ENCODE measurements around the gene OR4X2.
"Not testable (repeated sequence)": the region's sequence is repeated elsewhere in the genome, so short reads cannot be mapped to it uniquely, and the experiment has no call there.

The OR4X2 gene

DNA sequence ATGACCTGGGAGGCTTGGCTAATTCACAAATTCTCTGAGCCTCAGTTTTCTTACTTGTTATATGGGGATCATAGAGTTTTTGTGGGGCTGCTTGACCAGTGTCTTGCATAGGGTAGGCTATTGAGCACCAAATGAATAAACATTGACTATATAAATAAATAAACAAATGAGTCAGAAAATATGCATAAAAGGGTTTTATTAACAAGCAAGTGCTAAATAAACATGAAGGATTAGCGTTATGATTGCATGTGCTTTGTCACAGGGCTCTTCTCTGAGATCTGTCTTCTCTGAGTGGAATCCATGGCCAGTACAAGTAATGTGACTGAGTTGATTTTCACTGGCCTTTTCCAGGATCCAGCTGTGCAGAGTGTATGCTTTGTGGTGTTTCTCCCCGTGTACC lies 28.4 kb upstream of the OR4X2 start, which contains the start of gene OR4B1:
OR4B1 (plus strand) TSS at position 301 of the 400 bp plus-strand sequence; CDS start at position 301, 0 bp downstream.
- TF ChIP-seq EZH2 (optimal IDR thresholded peaks at IDR 0.05; ENCODE audit: low read depth, low read length) (no peak), EZH2phosphoT487 (IDR thresholded peaks at IDR 0.05; ENCODE audit: low read length) (no peak)
- TF ChIP-seq, protein P1, sequence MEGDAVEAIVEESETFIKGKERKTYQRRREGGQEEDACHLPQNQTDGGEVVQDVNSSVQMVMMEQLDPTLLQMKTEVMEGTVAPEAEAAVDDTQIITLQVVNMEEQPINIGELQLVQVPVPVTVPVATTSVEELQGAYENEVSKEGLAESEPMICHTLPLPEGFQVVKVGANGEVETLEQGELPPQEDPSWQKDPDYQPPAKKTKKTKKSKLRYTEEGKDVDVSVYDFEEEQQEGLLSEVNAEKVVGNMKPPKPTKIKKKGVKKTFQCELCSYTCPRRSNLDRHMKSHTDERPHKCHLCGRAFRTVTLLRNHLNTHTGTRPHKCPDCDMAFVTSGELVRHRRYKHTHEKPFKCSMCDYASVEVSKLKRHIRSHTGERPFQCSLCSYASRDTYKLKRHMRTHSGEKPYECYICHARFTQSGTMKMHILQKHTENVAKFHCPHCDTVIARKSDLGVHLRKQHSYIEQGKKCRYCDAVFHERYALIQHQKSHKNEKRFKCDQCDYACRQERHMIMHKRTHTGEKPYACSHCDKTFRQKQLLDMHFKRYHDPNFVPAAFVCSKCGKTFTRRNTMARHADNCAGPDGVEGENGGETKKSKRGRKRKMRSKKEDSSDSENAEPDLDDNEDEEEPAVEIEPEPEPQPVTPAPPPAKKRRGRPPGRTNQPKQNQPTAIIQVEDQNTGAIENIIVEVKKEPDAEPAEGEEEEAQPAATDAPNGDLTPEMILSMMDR (IDR thresholded peaks at IDR 0.05; ENCODE audit: low read length): no peak
- H3K9me2 ChIP-seq (replicated peaks; ENCODE audit: insufficient read depth, low read length): no peaks in the 10 kb centered on the region
- no peak within 1 kb of the TSS for H2AFZ ChIP-seq (ENCODE audit: low read length)
- H3K4me3 ChIP-seq (ENCODE audit: low read length): no peak within 1 kb of the TSS
- H3K4me2 ChIP-seq (ENCODE audit: low read depth, low read length): no peak within 1 kb of the TSS
- H3K9ac ChIP-seq (ENCODE audit: low read length): no peak within 1 kb of the TSS
- no peaks in the 10 kb centered on the region for H3K79me2 ChIP-seq (ENCODE audit: low read length)
- no peaks in the 10 kb centered on the region for H3K9me3 ChIP-seq (replicated peaks; ENCODE audit: insufficient read depth, low read length)
- H3K4me1 ChIP-seq (ENCODE audit: low read length): no peaks in the 10 kb centered on the region
- H3K36me3 ChIP-seq (replicated peaks; ENCODE audit: insufficient read depth, low read length): no peaks in the 10 kb centered on the region
- H3K27me3 ChIP-seq (replicated peaks; ENCODE audit: insufficient read depth, low read length): no peaks in the 10 kb centered on the region
- no peak for DNase-seq
- no peak within 1 kb of the TSS for H3K27ac ChIP-seq (ENCODE audit: low read length)
- no peaks in the 10 kb centered on the region for H4K20me1 ChIP-seq (ENCODE audit: insufficient read depth, low read length)
- H3F3A ChIP-seq (ENCODE audit: insufficient read depth, low read length): no peaks in the 10 kb centered on the region

DNA sequence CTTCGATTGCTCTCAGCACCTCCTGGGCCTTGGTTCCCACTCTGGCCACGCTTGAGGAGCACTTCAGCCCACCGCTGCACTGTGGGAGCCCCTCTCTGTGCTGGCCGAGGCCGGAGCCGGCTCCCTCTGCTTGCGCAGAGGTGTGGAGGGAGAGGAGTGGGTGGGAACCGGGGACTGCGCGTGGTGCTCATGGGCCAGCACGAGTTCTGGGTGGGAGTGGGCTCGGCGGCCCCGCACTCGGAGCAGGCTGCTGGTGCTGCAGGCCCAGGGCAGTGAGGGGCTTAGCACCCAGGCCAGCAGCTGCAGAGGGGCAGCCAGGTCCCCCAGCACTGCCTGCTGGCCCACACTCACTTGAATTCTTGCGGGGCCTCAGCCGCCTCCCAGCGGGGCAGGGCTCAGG lies 16.1 kb upstream of the OR4X2 start:
- Histone ChIP-seq H3K9me2 (replicated peaks; ENCODE audit: insufficient read depth, low read length) (no peaks in the 10 kb centered on the region), H3K36me3 (replicated peaks; ENCODE audit: insufficient read depth, low read length) (no peaks in the 10 kb centered on the region), H3K9me3 (replicated peaks; ENCODE audit: insufficient read depth, low read length) (no peaks in the 10 kb centered on the region), H3K27me3 (replicated peaks; ENCODE audit: insufficient read depth, low read length) (no peaks in the 10 kb centered on the region), H3K4me3 (ENCODE audit: low read length) (no peak overlapping the region), H4K20me1 (ENCODE audit: insufficient read depth, low read length) (no peaks in the 10 kb centered on the region), H3K4me1 (ENCODE audit: low read length) (no peaks in the 10 kb centered on the region), H2AFZ (ENCODE audit: low read length) (no peak overlapping the region), H3K9ac (ENCODE audit: low read length) (no peak overlapping the region), H3K27ac (ENCODE audit: low read length) (no peak overlapping the region), H3K79me2 (ENCODE audit: low read length) (no peaks in the 10 kb centered on the region), H3K4me2 (ENCODE audit: low read depth, low read length) (no peak overlapping the region), H3F3A (ENCODE audit: insufficient read depth, low read length) (no peaks in the 10 kb centered on the region)
- no peak for TF ChIP-seq EZH2phosphoT487 (IDR thresholded peaks at IDR 0.05; ENCODE audit: low read length)
- TF ChIP-seq, protein P1 (IDR thresholded peaks at IDR 0.05; ENCODE audit: low read length): no peak
- TF ChIP-seq EZH2 (optimal IDR thresholded peaks at IDR 0.05; ENCODE audit: low read depth, low read length): no peak
- no peak for DNase-seq

DNA sequence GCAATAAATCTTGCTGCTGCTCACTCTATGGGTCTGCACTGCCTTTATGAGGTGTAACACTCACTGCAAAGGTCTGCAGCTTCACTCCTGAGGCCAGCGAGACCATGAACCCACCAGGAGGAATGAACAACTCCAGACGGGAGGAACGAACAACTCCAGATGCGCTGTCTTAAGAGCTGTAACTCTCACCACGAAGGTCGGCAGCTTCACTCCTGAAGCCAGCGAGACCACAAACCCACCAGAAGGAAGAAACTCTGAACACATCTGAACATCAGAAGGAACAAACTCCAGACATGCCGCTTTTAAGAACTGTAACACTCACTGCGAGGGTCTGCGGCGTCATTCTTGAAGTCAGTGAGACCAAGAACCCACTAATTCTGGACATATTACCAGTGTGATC lies 14.8 kb upstream of the OR4X2 start:
- H3K4me2 ChIP-seq (ENCODE audit: low read depth, low read length); H3F3A ChIP-seq (ENCODE audit: insufficient read depth, low read length); H3K9me2 ChIP-seq (replicated peaks; ENCODE audit: insufficient read depth, low read length); H3K9ac ChIP-seq (ENCODE audit: low read length); DNase-seq; H3K27me3 ChIP-seq (replicated peaks; ENCODE audit: insufficient read depth, low read length); H3K4me3 ChIP-seq (ENCODE audit: low read length); H3K79me2 ChIP-seq (ENCODE audit: low read length); H3K27ac ChIP-seq (ENCODE audit: low read length); H4K20me1 ChIP-seq (ENCODE audit: insufficient read depth, low read length); H2AFZ ChIP-seq (ENCODE audit: low read length); H3K9me3 ChIP-seq (replicated peaks; ENCODE audit: insufficient read depth, low read length); H3K4me1 ChIP-seq (ENCODE audit: low read length); H3K36me3 ChIP-seq (replicated peaks; ENCODE audit: insufficient read depth, low read length): not testable (repeated sequence)

DNA sequence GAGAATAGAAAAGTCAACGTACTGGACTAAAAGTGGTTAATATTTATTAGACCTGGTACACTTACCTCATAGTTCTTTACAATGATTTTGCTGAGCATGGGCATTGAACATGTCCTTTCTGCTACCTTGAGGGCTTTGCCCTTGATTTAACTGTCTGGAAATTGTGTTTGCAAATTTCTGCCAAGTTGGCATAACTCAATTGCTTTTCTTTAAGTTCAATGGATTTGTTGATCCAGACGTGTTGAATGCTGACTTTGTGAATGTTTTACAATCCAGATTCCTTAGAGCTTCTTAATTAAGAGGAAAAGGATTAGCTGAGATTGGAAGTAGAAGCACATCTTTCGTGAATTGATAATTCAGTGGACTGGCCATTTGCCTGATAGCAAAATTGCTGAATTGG lies 7.2 kb upstream of the OR4X2 start:
- Histone ChIP-seq H3K4me1 (ENCODE audit: low read length) (no peaks in the 10 kb centered on the region), H3K9me2 (replicated peaks; ENCODE audit: insufficient read depth, low read length) (no peaks in the 10 kb centered on the region), H3K27me3 (replicated peaks; ENCODE audit: insufficient read depth, low read length) (no peaks in the 10 kb centered on the region), H3K9me3 (replicated peaks; ENCODE audit: insufficient read depth, low read length) (no peaks in the 10 kb centered on the region), H3K9ac (ENCODE audit: low read length) (no peak overlapping the region), H3F3A (ENCODE audit: insufficient read depth, low read length) (no peaks in the 10 kb centered on the region), H3K4me3 (ENCODE audit: low read length) (no peak overlapping the region), H3K27ac (ENCODE audit: low read length) (no peak overlapping the region), H3K36me3 (replicated peaks; ENCODE audit: insufficient read depth, low read length) (no peaks in the 10 kb centered on the region), H3K4me2 (ENCODE audit: low read depth, low read length) (no peak overlapping the region), H2AFZ (ENCODE audit: low read length) (no peak overlapping the region), H3K79me2 (ENCODE audit: low read length) (no peaks in the 10 kb centered on the region), H4K20me1 (ENCODE audit: insufficient read depth, low read length) (no peaks in the 10 kb centered on the region)
- no peak for DNase-seq
- TF ChIP-seq EZH2phosphoT487 (IDR thresholded peaks at IDR 0.05; ENCODE audit: low read length) (no peak), EZH2 (optimal IDR thresholded peaks at IDR 0.05; ENCODE audit: low read depth, low read length) (no peak)
- TF ChIP-seq, protein P1 (IDR thresholded peaks at IDR 0.05; ENCODE audit: low read length): no peak

All from MM.1S (cell line).